ENCODE results near the gene SENP5. TPM values are rescaled to one million over a fixed set of nuclear protein-coding genes. Genes with fewer than 3 reads are reported as not detected.

Gene SENP5
- total RNA-seq, 1 experiment from 2014 or later, result 40.0 TPM

DNA sequence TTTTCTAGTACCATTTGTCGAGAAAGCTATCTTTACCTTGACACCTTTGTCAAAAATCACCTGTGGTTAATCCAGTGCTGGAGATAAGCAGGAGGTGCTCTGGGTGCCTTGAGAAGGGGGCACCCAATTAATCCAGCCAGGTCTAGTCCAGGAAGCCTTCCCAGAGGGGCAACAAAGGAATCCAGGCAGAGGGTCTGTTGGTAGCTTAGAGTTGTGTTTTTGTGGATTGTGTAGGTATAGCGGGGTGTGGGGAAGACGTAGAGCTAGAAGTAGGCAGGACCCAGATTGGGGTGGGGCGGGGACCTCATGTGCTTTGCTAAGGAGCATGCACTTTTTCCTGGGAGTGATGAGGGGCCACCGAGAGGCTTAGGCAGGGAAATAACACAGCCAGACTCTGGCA is 106.9 kb downstream of the SENP5 start:
- in situ Hi-C loops (cut with HindIII; ENCODE audit: low pct_unique_long_range_greater_than_20kb, low sequenced_read_pairs), result no loop called here

DNA sequence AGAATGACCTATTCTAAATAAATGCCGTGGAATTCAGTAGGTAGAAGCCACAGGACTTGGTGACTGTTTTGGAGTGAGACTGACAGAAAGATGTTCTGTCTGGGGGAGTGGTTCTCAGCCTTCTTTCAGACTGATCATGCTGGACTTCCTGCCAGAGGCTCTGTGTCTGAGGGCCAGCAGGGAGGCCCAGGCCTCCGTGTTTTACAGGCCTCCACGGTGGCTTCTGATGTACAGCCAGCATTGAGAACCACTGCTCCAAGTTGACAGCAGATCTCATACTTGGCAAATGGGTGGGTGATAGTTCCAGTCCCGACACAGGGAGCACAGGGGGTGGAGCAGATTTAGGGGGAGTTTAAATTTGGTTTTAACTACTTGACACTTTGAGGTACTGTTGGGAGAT is 107.6 kb downstream of the SENP5 start:
- in situ Hi-C loops (cut with HindIII; ENCODE audit: low pct_unique_long_range_greater_than_20kb, low sequenced_read_pairs), result no loop called here
- no peak for DNase-seq (ENCODE audit: low read depth, low spot score)

More for the DNA sequence above, 106.9 kb downstream of the SENP5 start:
- DNase-seq (ENCODE audit: low read depth, low spot score), result no peak

DNA sequence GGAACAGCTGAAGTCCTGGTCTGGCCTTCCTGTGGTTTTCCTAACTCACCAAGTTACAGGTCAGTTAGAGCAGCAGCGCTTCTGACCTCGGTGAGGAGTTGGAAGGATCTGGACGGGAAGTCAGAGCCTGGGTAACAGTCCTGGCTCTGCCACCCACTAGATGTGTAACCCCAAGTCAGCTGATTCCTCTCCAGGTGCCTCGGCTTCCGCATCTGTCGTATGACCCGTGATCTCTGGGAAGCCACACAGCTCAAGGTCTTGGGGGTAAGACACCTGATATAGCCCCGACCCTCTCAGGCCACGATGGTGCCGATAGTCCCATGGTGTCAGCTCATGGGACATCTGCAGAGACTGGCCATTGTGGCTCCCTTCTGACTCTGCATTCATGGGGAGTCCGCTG is 109.2 kb downstream of the SENP5 start:
- in situ Hi-C loops (cut with HindIII; ENCODE audit: low pct_unique_long_range_greater_than_20kb, low sequenced_read_pairs), result no loop called here
- DNase-seq (ENCODE audit: low read depth, low spot score), result no peak

DNA sequence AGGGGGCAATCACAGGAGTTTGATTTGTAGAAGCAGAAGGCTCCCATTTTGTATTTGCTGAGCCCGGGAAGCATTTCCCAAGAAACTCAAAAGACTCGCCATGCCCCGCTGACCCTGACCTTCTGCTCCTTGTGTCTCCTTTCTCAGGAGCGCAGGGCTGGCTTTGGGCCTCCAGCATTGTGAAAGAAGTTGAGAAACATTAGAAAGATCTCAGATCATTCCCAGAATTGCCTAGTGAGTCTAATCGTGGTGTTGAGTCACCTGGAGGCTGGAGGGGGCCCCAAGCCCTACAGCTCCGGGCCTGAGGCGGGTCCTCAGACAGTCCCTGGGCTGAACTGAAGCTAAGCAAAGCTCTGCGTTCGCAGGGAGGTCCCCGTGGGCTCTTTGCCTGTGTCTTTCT is 111.8 kb downstream of the SENP5 start:
- in situ Hi-C loops (cut with HindIII; ENCODE audit: low pct_unique_long_range_greater_than_20kb, low sequenced_read_pairs), result no loop called here
- no peak for DNase-seq (ENCODE audit: low read depth, low spot score)

DNA sequence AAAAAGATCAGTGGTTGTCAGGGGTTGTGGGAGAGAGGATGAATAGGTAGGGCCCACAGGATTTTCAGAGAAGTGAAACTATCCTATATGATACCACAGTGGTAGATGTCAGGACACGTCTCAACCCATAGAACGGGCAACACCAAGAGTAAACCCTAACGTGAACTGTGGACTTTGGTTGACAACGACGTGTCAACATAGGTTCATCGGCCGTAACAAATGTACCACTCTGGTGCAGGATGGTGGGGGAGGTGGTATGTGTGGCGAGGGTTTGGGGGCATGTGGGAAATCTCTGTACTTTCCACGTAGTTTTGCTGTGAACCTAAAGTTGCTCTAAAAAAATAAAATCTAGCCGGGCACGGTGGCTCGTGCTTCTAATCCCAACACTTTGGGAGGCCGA is 113.9 kb downstream of the SENP5 start:
- in situ Hi-C loops (cut with HindIII; ENCODE audit: low pct_unique_long_range_greater_than_20kb, low sequenced_read_pairs), result no loop called here
- no peak for DNase-seq (ENCODE audit: low read depth, low spot score)

DNA sequence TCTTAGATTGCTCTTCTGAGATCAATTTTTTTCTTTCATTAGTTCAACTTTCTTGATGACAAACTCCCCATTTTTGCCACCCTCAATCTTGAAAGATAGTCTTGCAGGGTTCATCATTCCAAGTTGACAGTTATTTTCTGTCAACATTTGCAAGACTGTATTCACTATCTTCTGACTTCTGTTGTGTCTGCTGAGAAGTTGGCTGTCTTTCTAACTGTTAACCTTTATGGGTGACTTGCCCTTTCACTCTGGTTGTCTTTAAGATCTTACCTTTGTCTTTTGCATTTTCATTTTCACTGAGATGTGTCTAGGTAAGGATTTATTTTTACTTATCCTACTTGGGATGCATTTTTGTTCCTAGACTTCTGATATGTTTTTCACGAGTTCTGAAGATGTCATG is 115.5 kb downstream of the SENP5 start:
- in situ Hi-C loops (cut with HindIII; ENCODE audit: low pct_unique_long_range_greater_than_20kb, low sequenced_read_pairs), result no loop called here
- no peak for DNase-seq (ENCODE audit: low read depth, low spot score)

Other genes starting within 250 kb of the SENP5 start
- gene NRROS, start 228.2 kb upstream of the SENP5 start, total RNA-seq (2014; rRNA removed; shearing (Covaris generic)), result 3.2 and 6.2 TPM in 2 replicates
- gene CEP19, start 155.7 kb upstream of the SENP5 start, total RNA-seq (2014; rRNA removed; shearing (Covaris generic)), result 4.5 and 6.7 TPM in 2 replicates
- gene PIGX, start 155.5 kb upstream of the SENP5 start, total RNA-seq (2014; rRNA removed; shearing (Covaris generic)), result 51.5 and 58.9 TPM in 2 replicates
- gene PAK2, start 128.1 kb upstream of the SENP5 start, total RNA-seq (2014; rRNA removed; shearing (Covaris generic)), result 26.7 and 30.8 TPM in 2 replicates
- 90.4 and 94.8 TPM in 2 replicates for gene NCBP2, start 74.6 kb downstream of the SENP5 start, total RNA-seq (2014; rRNA removed; shearing (Covaris generic))
- gene PIGZ, start 100.9 kb downstream of the SENP5 start, total RNA-seq (2014; rRNA removed; shearing (Covaris generic)), result 1.2 TPM in 2 replicates
- gene MELTF, start 161.9 kb downstream of the SENP5 start, total RNA-seq (2014; rRNA removed; shearing (Covaris generic)), result 188 and 210 TPM in 2 replicates